H9 (cell line): ENCODE data around the gene TMEM63A. TPM values are rescaled to one million over a fixed set of nuclear protein-coding genes. Genes with fewer than 3 reads are reported as not detected.
A peak's percentile ranks its signal among the peaks of the same experiment; 100 is the strongest.

ENCODE experiments used
- DNase-seq: peaks from one replicate; pipeline ENCODE4 v3.0.0-alpha.2; 2017
- H2AFZ ChIP-seq: one replicate; pipeline ENCODE4 v1.6.1; 2013; ENCODE audit warnings: mild to moderate bottlenecking, low read length, control low read depth, moderate library complexity
- H2AK5ac ChIP-seq: 2 replicates; pipeline ENCODE4 v1.6.1; 2013; ENCODE audit warnings: low read length, control low read depth, mixed read lengths; ENCODE audit not compliant: insufficient read length
- H2BK120ac ChIP-seq: one replicate; pipeline ENCODE4 v1.6.1; 2013; ENCODE audit warnings: low read depth, mild to moderate bottlenecking, low read length, control low read depth, inconsistent platforms; ENCODE audit not compliant: poor library complexity, severe bottlenecking
- H2BK12ac ChIP-seq: 2 replicates; pipeline ENCODE4 v1.6.1; 2013; ENCODE audit warnings: low read length, control low read depth, mixed read lengths, low read depth; ENCODE audit not compliant: insufficient read length
- H2BK15ac ChIP-seq: 2 replicates; pipeline ENCODE4 v1.6.1; 2013; ENCODE audit warnings: low read depth, low read length, control low read depth
- H2BK20ac ChIP-seq: one replicate; pipeline ENCODE4 v1.6.1; 2013; ENCODE audit warnings: low read depth, mild to moderate bottlenecking, low read length, control low read depth, inconsistent platforms; ENCODE audit not compliant: poor library complexity, severe bottlenecking
- H2BK5ac ChIP-seq: 2 replicates; pipeline ENCODE4 v1.6.1; 2013; ENCODE audit warnings: low read length, control low read depth, mixed read lengths; ENCODE audit not compliant: insufficient read length
- H3K14ac ChIP-seq: 2 replicates; pipeline ENCODE4 v1.6.1; 2013; ENCODE audit warnings: low read length, control low read depth; ENCODE audit not compliant: insufficient read depth
- H3K18ac ChIP-seq: 2 replicates; pipeline ENCODE4 v1.6.1; 2013; ENCODE audit warnings: low read depth, mild to moderate bottlenecking, mixed read lengths, low read length, control low read depth; ENCODE audit not compliant: insufficient read length
- H3K23ac ChIP-seq: 2 replicates; pipeline ENCODE4 v1.6.1; 2013; ENCODE audit warnings: low read length, control low read depth, mixed read lengths, low read depth; ENCODE audit not compliant: insufficient read length
- H3K23me2 ChIP-seq: 2 replicates; pipeline ENCODE4 v1.6.1; 2013; ENCODE audit warnings: low read depth, mild to moderate bottlenecking, mixed read lengths, low read length, control low read depth; ENCODE audit not compliant: insufficient read length, poor library complexity, severe bottlenecking
- H3K27ac ChIP-seq: 2 replicates; pipeline ENCODE4 v1.5.1; 2013; ENCODE audit warnings: low read length, control low read depth, mixed read lengths, low read depth; ENCODE audit not compliant: insufficient read length
- H3K27me3 ChIP-seq: 2 replicates; pipeline ENCODE4 v1.6.1; 2013; ENCODE audit warnings: low read length, control low read depth, inconsistent platforms; ENCODE audit not compliant: insufficient read depth
- H3K4ac ChIP-seq: 2 replicates; pipeline ENCODE4 v1.6.1; 2013; ENCODE audit warnings: low read depth, mild to moderate bottlenecking, control low read depth, inconsistent platforms, low read length, moderate library complexity
- H3K4me1 ChIP-seq: 2 replicates; pipeline ENCODE4 v1.6.1; 2013; ENCODE audit warnings: low read length, control low read depth, inconsistent platforms; ENCODE audit not compliant: insufficient read depth
- H3K4me2 ChIP-seq: 2 replicates; pipeline ENCODE4 v1.6.1; 2013; ENCODE audit warnings: low read length, control low read depth, mixed read lengths; ENCODE audit not compliant: insufficient read length, insufficient read depth
- H3K56ac ChIP-seq: 2 replicates; pipeline ENCODE4 v1.6.1; 2013; ENCODE audit warnings: low read depth, mild to moderate bottlenecking, mixed read lengths, low read length, control low read depth; ENCODE audit not compliant: insufficient read length
- H3K79me1 ChIP-seq: 2 replicates; pipeline ENCODE4 v1.6.1; 2013; ENCODE audit warnings: low read depth, mild to moderate bottlenecking, moderate library complexity, low read length, control low read depth, inconsistent platforms; ENCODE audit not compliant: insufficient read depth, poor library complexity, severe bottlenecking
- H3K79me2 ChIP-seq: 2 replicates; pipeline ENCODE4 v1.6.1; 2013; ENCODE audit warnings: low read length, control low read depth, inconsistent platforms; ENCODE audit not compliant: insufficient read depth
- H3K9ac ChIP-seq: 2 replicates; pipeline ENCODE4 v1.6.1; 2013; ENCODE audit warnings: low read length, control low read depth, mixed read lengths; ENCODE audit not compliant: insufficient read length; ENCODE audit errors: extremely low read depth
- H3K9me3 ChIP-seq: one replicate; pipeline ENCODE4 v1.6.1; 2013; ENCODE audit warnings: low read depth, low read length, inconsistent platforms; ENCODE audit not compliant: control insufficient read depth
- H3T11ph ChIP-seq: one replicate; pipeline ENCODE4 v1.6.1; 2013; ENCODE audit warnings: mild to moderate bottlenecking, low read length, control low read depth, inconsistent platforms
- H4K20me1 ChIP-seq: one replicate; pipeline ENCODE4 v1.6.1; 2013; ENCODE audit not compliant: control insufficient read depth, insufficient read length, insufficient read depth
- H4K5ac ChIP-seq: 2 replicates; pipeline ENCODE4 v1.6.1; 2013; ENCODE audit warnings: low read depth, mild to moderate bottlenecking, mixed read lengths, low read length, control low read depth; ENCODE audit not compliant: insufficient read length
- H4K8ac ChIP-seq: replicated peaks from 2 replicates; pipeline ENCODE4 v1.6.1; 2013; ENCODE audit warnings: low read length, control low read depth, mixed read lengths, low read depth; ENCODE audit not compliant: insufficient read length
- H4K91ac ChIP-seq: 2 replicates; pipeline ENCODE4 v1.6.1; 2013; ENCODE audit warnings: low read depth, mild to moderate bottlenecking, moderate library complexity, mixed read lengths, low read length, control low read depth; ENCODE audit not compliant: insufficient read length
- H3K27ac Mint-ChIP-seq, 3 experiments: 2 replicates in 2 of 3; 3 replicates in 1 of 3; pipeline ENCODE4 v1.8.0; 2020 to 2021; ENCODE audit warnings: mixed read lengths in 3 of 3, mild to moderate bottlenecking in 1 of 3, moderate library complexity in 1 of 3
- H3K27me3 Mint-ChIP-seq: 2 replicates; pipeline ENCODE4 v1.8.0; 2021; ENCODE audit warnings: low read depth, mild to moderate bottlenecking, moderate library complexity, mixed read lengths
- H3K36me3 Mint-ChIP-seq, 3 experiments: 2 replicates in 2 of 3; 3 replicates in 1 of 3; pipeline ENCODE4 v1.8.0; 2020 to 2021; ENCODE audit warnings: low read depth in 3 of 3, mixed read lengths in 3 of 3; ENCODE audit not compliant: insufficient read depth in 1 of 3
- H3K4me1 Mint-ChIP-seq, 2 experiments: 2 replicates each; pipeline ENCODE4 v1.8.0; 2020; ENCODE audit warnings: mixed read lengths in 2 of 2
- H3K4me3 Mint-ChIP-seq, 2 experiments: 2 replicates in 1 of 2; 3 replicates in 1 of 2; pipeline ENCODE4 v1.8.0; 2020 to 2021; ENCODE audit warnings: mild to moderate bottlenecking in 2 of 2, mixed read lengths in 2 of 2, moderate library complexity in 1 of 2
- H3K9me3 Mint-ChIP-seq, 2 experiments: 2 replicates in 1 of 2; 3 replicates in 1 of 2; pipeline ENCODE4 v1.8.0; 2020; ENCODE audit warnings: mild to moderate bottlenecking in 2 of 2, mixed read lengths in 2 of 2, moderate library complexity in 1 of 2
- WGBS: extraction: QIAGEN DNeasy Blood & Tissue Kit; methylation state at CpG from one replicate; pipeline ENCODE4 v1.1.7; 2013; ENCODE audit warnings: missing lambda C conversion rate, low lambda C conversion rate, mixed read lengths; ENCODE audit not compliant: insufficient read length; ENCODE audit errors: extremely low coverage; 5-methylcytosine and 5-hydroxymethylcytosine counted together
- total RNA-seq: library from RNA; stranded (reverse); gene quantifications from 2 replicates; pipeline ENCODE4 v1.2.1, GENCODE V29; 2021
- TF ChIP-seq, protein P1 (sequence below): fragments of 200-600 bp; sonication (generic); conservative IDR thresholded peaks from 3 replicates; pipeline ENCODE4 v1.8.0; 2021; ENCODE audit warnings: antibody characterized with exemption, mild to moderate bottlenecking

TMEM63A gene
- total RNA-seq, 1 experiment from 2014 or later = 75.7 TPM

DNA sequence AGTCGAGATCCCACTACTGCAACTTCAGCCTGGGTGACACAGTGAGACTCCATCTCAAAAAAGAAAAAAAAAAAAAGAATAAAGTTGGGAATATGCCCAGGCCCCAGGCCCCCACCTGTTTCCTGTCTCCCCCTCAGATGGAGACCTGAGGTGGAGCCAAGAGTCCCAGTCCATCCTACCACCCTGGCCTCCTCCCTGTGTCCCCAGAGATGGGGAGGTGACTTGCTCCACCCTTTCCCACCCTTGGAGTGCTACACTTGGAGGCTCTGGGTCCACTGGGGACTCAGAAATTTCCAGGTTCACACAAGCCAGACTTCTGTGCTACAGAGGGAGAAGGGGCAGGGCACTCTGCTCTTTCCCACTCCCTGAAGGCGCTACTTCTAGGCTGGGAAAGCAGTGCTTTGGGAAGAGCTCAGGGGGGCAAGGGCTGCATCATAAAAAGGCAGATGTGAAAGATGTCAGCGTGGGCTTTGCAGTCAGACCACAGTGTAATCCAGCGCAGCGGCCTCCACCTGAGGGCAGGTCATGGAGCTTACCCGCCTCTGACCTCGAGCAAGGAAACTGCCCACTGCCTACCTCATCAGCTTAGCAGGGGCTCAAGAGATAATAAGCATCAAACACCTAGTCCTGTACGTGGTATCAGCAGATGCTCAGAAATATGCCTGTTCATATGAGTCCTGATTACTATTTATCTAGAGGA, 13.4 kb downstream of the TMEM63A start:
- Mint-ChIP-seq H3K27ac (peak overlapping the region in 1 of 3 experiments; percentile 26; a peak in 1 of 7 replicates), H3K36me3 (peaks cover 44 to 91% (median 59%) of the 10 kb centered on the region in 3 experiments; a peak in 6 of 7 replicates)
- no peak overlapping the region for H4K8ac ChIP-seq

More for the DNA sequence above, 13.4 kb downstream of the TMEM63A start:
- no peak overlapping the region for H2AFZ ChIP-seq
- no peak overlapping the region for H3K9ac ChIP-seq
- no peak overlapping the region for H3K18ac ChIP-seq
- DNase-seq = no peak
- no peak overlapping the region for H3K56ac ChIP-seq
- no peaks in the 10 kb centered on the region for H4K20me1 ChIP-seq
- peaks cover 13 to 16% of the 10 kb centered on the region in 2 experiments for H3K4me1 Mint-ChIP-seq
- no peak overlapping the region for H3K4ac ChIP-seq
- H4K5ac ChIP-seq = no peak overlapping the region
- no peak overlapping the region for H2AK5ac ChIP-seq
- H2BK5ac ChIP-seq = no peak overlapping the region
- H3K27me3 Mint-ChIP-seq = no peaks in the 10 kb centered on the region
- H3K79me2 ChIP-seq = no peaks in the 10 kb centered on the region
- H2BK120ac ChIP-seq = no peak overlapping the region
- H3K4me2 ChIP-seq = no peak overlapping the region
- no peak overlapping the region for H3K14ac ChIP-seq
- no peaks in the 10 kb centered on the region for H3K27me3 ChIP-seq
- no peak overlapping the region for H2BK12ac ChIP-seq
- H3K23ac ChIP-seq = no peak overlapping the region
- H4K91ac ChIP-seq = no peak overlapping the region
- no peak overlapping the region for H3K27ac ChIP-seq
- no peak overlapping the region for H2BK20ac ChIP-seq
- H3K9me3 Mint-ChIP-seq = no peaks in the 10 kb centered on the region
- no peaks in the 10 kb centered on the region for H3K23me2 ChIP-seq
- no peaks in the 10 kb centered on the region for H3K9me3 ChIP-seq
- no peak overlapping the region for H2BK15ac ChIP-seq
- TF ChIP-seq, protein P1, sequence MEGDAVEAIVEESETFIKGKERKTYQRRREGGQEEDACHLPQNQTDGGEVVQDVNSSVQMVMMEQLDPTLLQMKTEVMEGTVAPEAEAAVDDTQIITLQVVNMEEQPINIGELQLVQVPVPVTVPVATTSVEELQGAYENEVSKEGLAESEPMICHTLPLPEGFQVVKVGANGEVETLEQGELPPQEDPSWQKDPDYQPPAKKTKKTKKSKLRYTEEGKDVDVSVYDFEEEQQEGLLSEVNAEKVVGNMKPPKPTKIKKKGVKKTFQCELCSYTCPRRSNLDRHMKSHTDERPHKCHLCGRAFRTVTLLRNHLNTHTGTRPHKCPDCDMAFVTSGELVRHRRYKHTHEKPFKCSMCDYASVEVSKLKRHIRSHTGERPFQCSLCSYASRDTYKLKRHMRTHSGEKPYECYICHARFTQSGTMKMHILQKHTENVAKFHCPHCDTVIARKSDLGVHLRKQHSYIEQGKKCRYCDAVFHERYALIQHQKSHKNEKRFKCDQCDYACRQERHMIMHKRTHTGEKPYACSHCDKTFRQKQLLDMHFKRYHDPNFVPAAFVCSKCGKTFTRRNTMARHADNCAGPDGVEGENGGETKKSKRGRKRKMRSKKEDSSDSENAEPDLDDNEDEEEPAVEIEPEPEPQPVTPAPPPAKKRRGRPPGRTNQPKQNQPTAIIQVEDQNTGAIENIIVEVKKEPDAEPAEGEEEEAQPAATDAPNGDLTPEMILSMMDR = no peak
- no CpG with 5 or more reads among the region's 8 CpGs for WGBS
- no peaks in the 10 kb centered on the region for H3K79me1 ChIP-seq
- H3K4me1 ChIP-seq = no peaks in the 10 kb centered on the region
- H3K4me3 Mint-ChIP-seq = no peak overlapping the region
- H3T11ph ChIP-seq = no peak overlapping the region
